Fibroblast of the aortic adventitia (primary cell): ENCODE measurements around the gene RNF180. TPM values are rescaled to one million over a fixed set of nuclear protein-coding genes. Genes with fewer than 3 reads are reported as not detected.
"Not testable (repeated sequence)": the region's sequence is repeated elsewhere in the genome, so short reads cannot be mapped to it uniquely, and the experiment has no call there.

ENCODE experiments used
- DNase-seq: peaks from one replicate; pipeline ENCODE4 v3.0.0-alpha.2; 2010; ENCODE audit warnings: low read depth
- H3K4me3 ChIP-seq: 2 replicates; pipeline ENCODE4 v1.5.1; 2011; ENCODE audit warnings: low read depth, mild to moderate bottlenecking, control low read depth, low read length, moderate library complexity
- total RNA-seq: library from RNA; depleted of rRNA; stranded (reverse); fragments of >200 nt; gene quantifications from 2 replicates; pipeline ENCODE4 v1.2.3, GENCODE V29; 2012; ENCODE audit warnings: low replicate concordance
- TF ChIP-seq, protein P1 (sequence below): IDR thresholded peaks from 2 replicates; pipeline ENCODE4 v1.5.1; 2011; ENCODE audit warnings: mild to moderate bottlenecking, low read length, control low read depth, inconsistent platforms; ENCODE audit not compliant: insufficient read depth

The RNF180 gene
- total RNA-seq, 1 donor, result 1.4 TPM

DNA sequence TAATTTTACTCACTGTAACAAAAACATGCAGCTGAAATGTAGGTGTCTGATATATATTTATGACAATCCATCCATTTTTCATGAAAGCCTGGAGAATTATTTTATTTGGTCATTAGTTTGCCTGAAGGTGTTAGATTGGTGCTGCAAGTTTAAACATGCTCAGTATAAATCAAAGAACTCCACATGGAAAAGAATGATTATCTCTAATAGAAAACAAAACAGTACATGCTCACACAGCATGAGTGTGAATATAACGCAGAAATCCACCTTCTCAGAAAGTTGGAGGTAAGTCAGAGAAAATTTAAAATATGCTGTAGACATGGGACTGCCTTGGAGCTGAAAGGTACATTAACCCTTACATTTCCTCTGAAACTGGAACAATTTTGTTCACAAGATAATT lies 174.7 kb downstream of the RNF180 start:
- TF ChIP-seq, protein P1, sequence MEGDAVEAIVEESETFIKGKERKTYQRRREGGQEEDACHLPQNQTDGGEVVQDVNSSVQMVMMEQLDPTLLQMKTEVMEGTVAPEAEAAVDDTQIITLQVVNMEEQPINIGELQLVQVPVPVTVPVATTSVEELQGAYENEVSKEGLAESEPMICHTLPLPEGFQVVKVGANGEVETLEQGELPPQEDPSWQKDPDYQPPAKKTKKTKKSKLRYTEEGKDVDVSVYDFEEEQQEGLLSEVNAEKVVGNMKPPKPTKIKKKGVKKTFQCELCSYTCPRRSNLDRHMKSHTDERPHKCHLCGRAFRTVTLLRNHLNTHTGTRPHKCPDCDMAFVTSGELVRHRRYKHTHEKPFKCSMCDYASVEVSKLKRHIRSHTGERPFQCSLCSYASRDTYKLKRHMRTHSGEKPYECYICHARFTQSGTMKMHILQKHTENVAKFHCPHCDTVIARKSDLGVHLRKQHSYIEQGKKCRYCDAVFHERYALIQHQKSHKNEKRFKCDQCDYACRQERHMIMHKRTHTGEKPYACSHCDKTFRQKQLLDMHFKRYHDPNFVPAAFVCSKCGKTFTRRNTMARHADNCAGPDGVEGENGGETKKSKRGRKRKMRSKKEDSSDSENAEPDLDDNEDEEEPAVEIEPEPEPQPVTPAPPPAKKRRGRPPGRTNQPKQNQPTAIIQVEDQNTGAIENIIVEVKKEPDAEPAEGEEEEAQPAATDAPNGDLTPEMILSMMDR, result no peak
- DNase-seq, result no peak
- no peak overlapping the region for H3K4me3 ChIP-seq

DNA sequence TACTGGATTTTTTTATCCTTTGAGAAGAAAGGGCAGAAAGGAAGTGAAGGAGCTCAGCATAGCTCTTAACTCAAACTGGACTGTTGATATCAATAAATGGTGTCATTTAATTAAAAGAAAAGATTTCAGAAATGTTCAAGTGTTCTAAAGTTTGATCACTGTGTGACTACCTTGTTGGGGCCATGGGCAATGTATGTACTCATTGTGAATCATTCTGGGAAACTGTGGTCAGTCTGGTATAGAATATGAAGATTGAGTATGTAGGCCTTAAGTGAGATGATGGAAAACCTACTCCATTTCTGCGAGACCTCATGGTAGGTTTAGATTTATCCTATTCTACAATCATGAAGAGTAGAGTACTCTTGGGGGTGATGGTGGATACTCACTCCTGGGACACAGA lies 175.7 kb downstream of the RNF180 start:
- no peak for DNase-seq
- no peak overlapping the region for H3K4me3 ChIP-seq
- TF ChIP-seq, protein P1, result no peak

DNA sequence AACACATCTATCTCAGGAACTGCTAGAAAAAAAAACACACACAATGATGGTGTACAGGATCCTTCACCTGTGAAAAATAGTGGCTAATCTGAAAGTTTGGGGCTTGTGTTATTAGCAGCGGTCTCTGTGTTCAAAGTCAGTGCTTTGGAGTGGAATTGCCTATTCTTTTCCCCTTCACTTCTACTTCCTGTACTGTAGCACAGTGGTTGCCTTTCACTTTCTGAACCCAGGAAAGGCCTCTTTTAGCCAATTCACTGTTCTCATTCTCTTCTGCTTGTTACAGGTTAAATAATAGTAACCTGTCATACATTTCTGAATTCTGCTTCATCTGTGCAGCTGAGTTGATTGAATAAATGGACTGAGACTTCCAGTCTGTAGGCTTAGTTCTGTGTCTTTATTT lies 178.9 kb downstream of the RNF180 start:
- TF ChIP-seq, protein P1, result no peak
- H3K4me3 ChIP-seq, result no peak overlapping the region
- DNase-seq, result no peak

DNA sequence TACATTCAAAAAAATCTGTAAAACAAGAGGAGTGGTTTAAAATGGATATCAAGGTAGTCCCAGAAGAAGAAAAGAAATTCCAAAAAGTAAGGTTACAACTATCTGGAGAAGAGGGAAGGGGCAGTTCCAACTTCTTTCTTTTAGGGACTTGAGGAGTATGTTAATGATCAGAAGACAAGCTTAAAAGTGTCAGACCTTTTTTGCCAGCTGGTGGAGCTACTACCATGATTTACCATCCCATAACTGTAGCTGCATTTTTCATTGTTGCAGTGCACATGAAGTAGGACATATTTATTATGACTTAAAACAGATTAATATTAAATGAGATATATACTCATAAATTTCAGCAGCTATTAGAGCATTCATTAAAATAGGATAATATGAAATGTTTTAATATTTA lies 181.7 kb downstream of the RNF180 start:
- peak; percentile 26 for DNase-seq
- TF ChIP-seq, protein P1, result no peak
- H3K4me3 ChIP-seq, result no peak overlapping the region

DNA sequence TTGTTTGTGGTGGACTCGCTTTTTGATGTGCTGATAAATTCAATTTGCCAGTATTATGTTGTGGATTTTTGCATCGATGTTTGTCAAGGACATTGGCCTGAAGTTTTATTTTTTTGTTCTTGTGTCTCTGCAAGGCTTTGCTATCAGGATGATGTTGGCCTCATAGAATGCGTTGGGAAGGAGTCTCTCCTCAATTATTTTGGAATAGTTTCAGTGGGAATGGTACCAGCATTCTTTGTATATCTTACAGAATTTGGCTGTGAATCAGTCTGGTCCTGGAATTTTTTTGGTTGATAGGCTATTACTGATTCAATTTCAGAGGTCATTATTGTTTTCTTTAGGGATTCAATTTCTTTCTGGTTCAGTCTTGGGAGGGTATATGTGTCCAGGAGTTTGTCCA lies 198.8 kb downstream of the RNF180 start:
- TF ChIP-seq, protein P1, result no peak
- no peak overlapping the region for H3K4me3 ChIP-seq
- peak; percentile 53 for DNase-seq

DNA sequence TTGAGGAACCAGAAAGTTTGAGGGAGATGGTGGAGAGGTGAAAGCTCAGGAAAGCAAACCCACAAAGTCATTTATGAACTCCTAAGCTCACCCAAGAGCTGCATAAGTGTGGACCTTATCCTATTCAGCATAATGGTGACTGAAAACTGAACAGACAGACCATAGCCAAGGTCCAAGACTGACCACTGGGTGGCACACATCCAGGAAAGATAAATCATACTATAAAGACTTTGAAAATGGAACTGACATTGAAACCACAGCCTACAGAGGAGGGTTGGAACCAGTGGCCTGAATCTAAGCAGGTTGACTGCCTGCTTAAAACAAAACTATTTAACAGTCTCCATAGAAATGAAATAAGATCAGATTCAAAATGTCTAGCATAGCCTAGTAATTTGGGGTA lies 219.1 kb downstream of the RNF180 start:
- no peak overlapping the region for H3K4me3 ChIP-seq
- TF ChIP-seq, protein P1, result no peak
- DNase-seq, result peak; percentile 12

DNA sequence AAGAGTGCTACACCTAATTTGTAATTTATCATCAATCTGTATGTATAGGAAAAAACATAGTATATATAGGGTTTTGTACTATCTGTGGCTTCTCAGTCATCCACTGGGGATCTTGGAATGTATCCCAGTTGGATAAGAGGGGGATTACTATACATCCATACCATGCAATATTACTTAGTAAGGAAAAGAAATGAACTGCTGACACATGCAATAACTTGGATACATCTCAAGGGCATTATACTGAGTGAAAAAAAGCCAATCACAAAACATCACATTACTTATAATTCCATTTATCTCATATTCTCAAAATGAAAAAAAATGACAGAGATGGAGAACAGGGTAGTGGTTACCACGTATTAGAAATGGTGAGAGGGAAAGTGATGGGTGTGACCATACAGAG lies 231.9 kb downstream of the RNF180 start:
- no peak overlapping the region for H3K4me3 ChIP-seq
- TF ChIP-seq, protein P1, result no peak
- no peak for DNase-seq

DNA sequence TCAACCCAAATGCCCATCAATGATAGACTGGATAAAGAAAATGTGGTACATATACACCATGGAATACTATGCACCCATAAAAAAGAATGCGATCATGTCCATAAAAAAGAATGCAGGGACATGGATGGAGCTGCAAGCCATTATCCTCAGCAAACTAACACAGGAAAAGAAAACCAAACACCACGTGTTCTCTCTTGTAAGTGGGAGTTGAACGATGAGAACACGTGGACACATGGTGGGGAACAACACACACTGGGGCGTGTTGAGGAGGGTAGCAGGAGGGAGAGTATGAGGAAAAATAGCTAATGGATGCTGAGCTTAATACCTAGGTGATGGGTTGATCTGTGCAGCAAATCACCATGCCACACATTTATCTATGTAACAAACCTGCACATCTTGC lies 233.1 kb downstream of the RNF180 start:
- not testable (repeated sequence) for DNase-seq, H3K4me3 ChIP-seq

DNA sequence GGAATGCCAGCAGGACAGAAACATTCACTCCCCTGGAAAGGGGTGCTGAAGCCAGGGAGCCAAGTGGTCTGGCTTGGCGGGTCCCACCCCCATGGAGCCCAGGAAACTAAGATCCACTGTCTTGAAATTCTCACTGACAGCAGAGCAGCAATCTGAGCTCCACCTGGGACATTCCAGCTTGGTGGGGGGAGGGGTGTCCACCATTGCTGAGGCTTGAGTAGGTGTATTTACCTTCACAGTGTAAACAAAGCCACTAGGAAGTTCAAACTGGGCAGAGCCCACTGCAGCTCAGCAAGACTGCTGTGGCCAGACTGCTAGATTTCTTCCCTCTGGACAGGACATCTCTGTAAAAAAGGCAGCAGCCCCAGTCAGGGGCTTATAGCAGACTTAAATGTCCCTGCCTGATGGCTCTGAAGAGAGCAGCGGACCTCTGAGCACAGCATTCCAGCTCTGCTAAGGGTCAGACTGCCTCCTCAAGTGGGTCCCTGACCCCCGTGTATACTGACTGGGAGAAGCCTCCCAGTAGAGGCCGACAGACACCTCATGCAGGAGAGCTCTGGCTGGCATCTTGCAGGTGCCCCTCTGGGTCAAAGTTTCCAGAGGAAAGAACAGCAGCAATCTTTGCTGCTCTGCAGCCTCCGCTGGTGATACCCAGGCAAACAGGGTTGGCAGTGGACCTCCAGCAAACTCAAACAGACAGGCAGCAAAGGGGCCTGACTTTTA lies 241.6 kb downstream of the RNF180 start:
- H3K4me3 ChIP-seq, DNase-seq: not testable (repeated sequence)
